GM23338 (cell line): ENCODE measurements around the gene UBA1. TPM values are rescaled to one million over a fixed set of nuclear protein-coding genes. Genes with fewer than 3 reads are reported as not detected.

Experiments
- ATAC-seq: fragments of 200-7000 bp; cut with Tn5 transposase; 3 replicates; pipeline ENCODE4 v1.9.1; 2020
- DNase-seq: peaks from one replicate; pipeline ENCODE4 v3.0.0-alpha.2; 2015; ENCODE audit warnings: low spot score
- H2AFZ ChIP-seq: fragments of 200-600 bp; sonication (generic); 2 replicates; pipeline ENCODE4 v1.8.0; 2016; ENCODE audit warnings: antibody characterized with exemption, mild to moderate bottlenecking, moderate library complexity
- H3F3A ChIP-seq: fragments of 200-600 bp; sonication (generic); replicated peaks from 2 replicates; pipeline ENCODE4 v1.8.0; 2017; ENCODE audit warnings: antibody characterized with exemption, mixed run types, low read depth
- H3K27ac ChIP-seq: fragments of 200-600 bp; sonication (generic); 2 replicates; pipeline ENCODE4 v1.6.1; 2016; ENCODE audit warnings: low read depth
- H3K27me3 ChIP-seq: fragments of 200-600 bp; sonication (generic); 2 replicates; pipeline ENCODE4 v1.8.0; 2016; ENCODE audit warnings: mild to moderate bottlenecking, mixed run types, moderate library complexity; ENCODE audit not compliant: insufficient read depth
- H3K36me3 ChIP-seq: fragments of 200-600 bp; sonication (generic); 2 replicates; pipeline ENCODE4 v1.8.0; 2016; ENCODE audit warnings: mild to moderate bottlenecking; ENCODE audit not compliant: insufficient read depth
- H3K4me1 ChIP-seq: fragments of 200-600 bp; sonication (generic); 2 replicates; pipeline ENCODE4 v1.8.0; 2016; ENCODE audit warnings: mild to moderate bottlenecking, moderate library complexity; ENCODE audit not compliant: insufficient read depth
- H3K4me2 ChIP-seq: fragments of 200-600 bp; sonication (generic); 2 replicates; pipeline ENCODE4 v1.7.1; 2017; ENCODE audit warnings: mixed run types
- H3K4me3 ChIP-seq: fragments of 200-600 bp; sonication (generic); 2 replicates; pipeline ENCODE4 v1.6.1; 2016; ENCODE audit warnings: mixed run types
- H3K79me2 ChIP-seq: fragments of 200-600 bp; sonication (generic); replicated peaks from 2 replicates; pipeline ENCODE4 v1.8.0; 2017; ENCODE audit warnings: mild to moderate bottlenecking; ENCODE audit not compliant: insufficient read depth
- H3K9me2 ChIP-seq: fragments of 200-600 bp; sonication (generic); 2 replicates; pipeline ENCODE4 v1.8.0; 2017; ENCODE audit not compliant: insufficient read depth
- H4K20me1 ChIP-seq: fragments of 200-600 bp; sonication (generic); replicated peaks from 2 replicates; pipeline ENCODE4 v1.8.0; 2017; ENCODE audit warnings: mild to moderate bottlenecking; ENCODE audit not compliant: insufficient read depth
- H3K27ac Mint-ChIP-seq: 2 replicates; pipeline ENCODE4 v1.8.0; 2020; ENCODE audit warnings: inconsistent platforms, mild to moderate bottlenecking, moderate library complexity, mixed read lengths
- H3K27me3 Mint-ChIP-seq: 3 replicates; pipeline ENCODE4 v1.8.0; 2022; ENCODE audit warnings: low read depth, mild to moderate bottlenecking, moderate library complexity, mixed read lengths, inconsistent platforms; ENCODE audit not compliant: insufficient read depth, poor library complexity
- H3K36me3 Mint-ChIP-seq: 3 replicates; pipeline ENCODE4 v1.8.0; 2021; ENCODE audit warnings: low read depth, mild to moderate bottlenecking, inconsistent platforms, moderate library complexity, mixed read lengths
- H3K4me1 Mint-ChIP-seq: 3 replicates; pipeline ENCODE4 v1.8.0; 2020; ENCODE audit warnings: mild to moderate bottlenecking, inconsistent platforms, mixed read lengths
- H3K4me3 Mint-ChIP-seq: 3 replicates; pipeline ENCODE4 v1.8.0; 2021; ENCODE audit warnings: moderate library complexity, mild to moderate bottlenecking, inconsistent platforms, mixed read lengths
- H3K9me3 Mint-ChIP-seq: 3 replicates; pipeline ENCODE4 v1.8.0; 2020; ENCODE audit warnings: moderate library complexity, mild to moderate bottlenecking, inconsistent platforms, mixed read lengths
- POLR2AphosphoS5 ChIP-seq: IDR thresholded peaks from 2 replicates; pipeline ENCODE4 v1.6.1; 2016; ENCODE audit warnings: antibody characterized with exemption, low read depth
- REST ChIP-seq: IDR thresholded peaks from one replicate; pipeline ENCODE4 v1.6.1; 2018; ENCODE audit warnings: antibody characterized with exemption; ENCODE audit not compliant: unreplicated experiment
- ZNF114 ChIP-seq: fragments of 250-450 bp; sonication (Bioruptor Pico); IDR thresholded peaks from 2 replicates; pipeline ENCODE4 v1.5.0; 2020; ENCODE audit warnings: mild to moderate bottlenecking, moderate library complexity
- polyA plus RNA-seq: library from polyadenylated mRNA; unstranded; fragments of >200 nt; fragmentation: Nextera tagmentation; extraction: Ambion mirVana; gene quantifications from 2 replicates; pipeline ENCODE4 v1.2.1, GENCODE V29; 2016
- total RNA-seq: library from RNA; depleted of rRNA; stranded (reverse); fragments of >200 nt; shearing (Covaris generic); gene quantifications from 2 replicates; pipeline ENCODE4 v1.2.3, GENCODE V29; 2014
- TF ChIP-seq, protein P1 (sequence below), 2 experiments: fragments of 200-600 bp in 1 of 2; sonication (generic) in 1 of 2; conservative IDR thresholded peaks; 2 replicates each; pipeline versions ENCODE4 v1.5.1 to v1.6.1; 2016 to 2017; ENCODE audit warnings: antibody characterized with exemption in 2 of 2, low read depth in 2 of 2, mild to moderate bottlenecking in 2 of 2, moderate library complexity in 1 of 2

Gene UBA1
- total and polyA plus RNA-seq, 2 experiments from 2014 or later = 104 to 377 TPM

DNA sequence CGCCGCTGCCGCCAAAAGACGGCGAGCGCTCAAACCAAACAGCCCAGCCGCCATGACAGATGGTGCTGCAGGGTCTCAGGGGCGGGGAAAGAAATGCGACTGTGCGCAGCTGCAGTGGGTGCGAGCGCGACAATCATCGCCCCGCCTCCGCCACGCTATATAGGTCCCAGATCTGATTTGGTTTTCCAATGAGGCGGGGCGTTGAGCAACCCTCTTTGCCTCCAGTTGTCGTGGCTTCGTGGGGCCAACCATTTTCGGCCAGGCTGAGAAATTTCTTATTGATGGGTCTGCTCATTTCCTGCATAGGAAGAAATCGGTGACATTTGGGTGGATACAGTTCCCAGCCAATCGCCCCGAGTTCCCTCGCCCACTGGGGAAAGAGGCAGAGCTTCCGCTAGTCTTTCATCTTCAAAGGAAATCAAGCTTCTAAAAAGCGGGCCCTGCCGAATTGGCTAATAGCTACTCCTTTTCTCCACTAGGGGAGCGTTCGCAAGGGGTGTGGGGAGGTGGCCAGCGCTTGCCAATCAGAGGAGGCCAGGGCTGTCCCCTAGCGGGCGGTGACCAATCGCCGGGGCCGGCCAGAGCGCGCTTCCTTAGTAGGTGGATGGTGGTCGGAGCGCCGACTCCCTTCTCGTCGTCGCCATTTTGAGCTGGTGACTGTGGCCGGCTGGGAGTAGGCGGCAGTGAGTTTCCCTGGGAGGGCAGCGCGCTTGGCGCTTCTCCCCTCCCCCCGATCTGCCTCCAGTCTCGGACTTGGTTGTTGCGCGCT lies 48.8 kb upstream of the UBA1 start, which contains the start of the genes NDUFB11 and RBM10:
TSS of gene NDUFB11 (minus strand) at position 77 of the 769 bp plus-strand sequence. CDS start at position 54, 23 bp downstream.
TSS of gene RBM10 (plus strand) at position 596 of the 769 bp plus-strand sequence. CDS start 2,261 bp downstream, outside the sequence.
- peaks cover 55% of the 10 kb centered on the region for H3K79me2 ChIP-seq
- H4K20me1 ChIP-seq = no peaks in the 10 kb centered on the region; the same call in 1 of the 2 replicates
- ATAC-seq (peak; percentile 95), DNase-seq (peak; percentile 95)
- H2AFZ ChIP-seq = no peak within 1 kb of the TSS
- H3K9me3 Mint-ChIP-seq = no peaks in the 10 kb centered on the region
- H3K27me3 ChIP-seq = no peaks in the 10 kb centered on the region
- no peaks in the 10 kb centered on the region for H3F3A ChIP-seq
- peak within 1 kb of the TSS; percentile 83 for H3K4me2 ChIP-seq
- H3K36me3 ChIP-seq = no peaks in the 10 kb centered on the region
- H3K27me3 Mint-ChIP-seq = peaks cover 13% of the 10 kb centered on the region
- H3K4me1 ChIP-seq = peaks cover 8% of the 10 kb centered on the region; the same call in 1 of the 2 replicates
- TF ChIP-seq, protein P1, sequence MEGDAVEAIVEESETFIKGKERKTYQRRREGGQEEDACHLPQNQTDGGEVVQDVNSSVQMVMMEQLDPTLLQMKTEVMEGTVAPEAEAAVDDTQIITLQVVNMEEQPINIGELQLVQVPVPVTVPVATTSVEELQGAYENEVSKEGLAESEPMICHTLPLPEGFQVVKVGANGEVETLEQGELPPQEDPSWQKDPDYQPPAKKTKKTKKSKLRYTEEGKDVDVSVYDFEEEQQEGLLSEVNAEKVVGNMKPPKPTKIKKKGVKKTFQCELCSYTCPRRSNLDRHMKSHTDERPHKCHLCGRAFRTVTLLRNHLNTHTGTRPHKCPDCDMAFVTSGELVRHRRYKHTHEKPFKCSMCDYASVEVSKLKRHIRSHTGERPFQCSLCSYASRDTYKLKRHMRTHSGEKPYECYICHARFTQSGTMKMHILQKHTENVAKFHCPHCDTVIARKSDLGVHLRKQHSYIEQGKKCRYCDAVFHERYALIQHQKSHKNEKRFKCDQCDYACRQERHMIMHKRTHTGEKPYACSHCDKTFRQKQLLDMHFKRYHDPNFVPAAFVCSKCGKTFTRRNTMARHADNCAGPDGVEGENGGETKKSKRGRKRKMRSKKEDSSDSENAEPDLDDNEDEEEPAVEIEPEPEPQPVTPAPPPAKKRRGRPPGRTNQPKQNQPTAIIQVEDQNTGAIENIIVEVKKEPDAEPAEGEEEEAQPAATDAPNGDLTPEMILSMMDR (conservative IDR thresholded peaks at IDR 0.05; ENCODE audit: low read depth in 2 of 2) = peak; percentile 45 to 53
- TF ChIP-seq REST (no peak), ZNF114 (CRISPR knock-in tag) (no peak), POLR2AphosphoS5 (peak; percentile 69)
- peaks cover 15% of the 10 kb centered on the region; the same call in 2 of the 3 replicates for H3K4me1 Mint-ChIP-seq
- peaks cover 28% of the 10 kb centered on the region for H3K36me3 Mint-ChIP-seq
- peak within 1 kb of the TSS; percentile 79 for H3K4me3 ChIP-seq
- peak within 1 kb of the TSS; percentile 93 for H3K27ac ChIP-seq
- H3K27ac Mint-ChIP-seq = peak within 1 kb of the TSS; percentile 99
- H3K9me2 ChIP-seq = no peaks in the 10 kb centered on the region
- H3K4me3 Mint-ChIP-seq = peak within 1 kb of the TSS; percentile 95

GRCh38 chrX:47145395-47146120 lies 48.1 kb upstream of the UBA1 start:
- ATAC-seq = peak; percentile 43
- no peaks in the 10 kb centered on the region for H3K9me3 Mint-ChIP-seq
- no peaks in the 10 kb centered on the region for H3K36me3 ChIP-seq
- H3F3A ChIP-seq = no peaks in the 10 kb centered on the region
- H3K9me2 ChIP-seq = no peaks in the 10 kb centered on the region
- no peak overlapping the region for H2AFZ ChIP-seq
- H4K20me1 ChIP-seq = no peaks in the 10 kb centered on the region; the same call in 1 of the 2 replicates
- peak overlapping the region; percentile 79 for H3K4me3 ChIP-seq
- H3K27me3 Mint-ChIP-seq = peaks cover 12% of the 10 kb centered on the region
- H3K4me1 Mint-ChIP-seq = peaks cover 15% of the 10 kb centered on the region; the same call in 2 of the 3 replicates
- peak overlapping the region; percentile 95 for H3K4me3 Mint-ChIP-seq
- H3K4me2 ChIP-seq = peak overlapping the region; percentile 83
- peaks cover 63% of the 10 kb centered on the region for H3K79me2 ChIP-seq
- H3K36me3 Mint-ChIP-seq = peaks cover 28% of the 10 kb centered on the region
- no peak for DNase-seq
- H3K27ac ChIP-seq = peak overlapping the region; percentile 81; the same call in 1 of the 2 replicates
- TF ChIP-seq ZNF114 (CRISPR knock-in tag) = no peak
- H3K27me3 ChIP-seq = no peaks in the 10 kb centered on the region
- H3K27ac Mint-ChIP-seq = peak overlapping the region; percentile 99
- peaks cover 8% of the 10 kb centered on the region; the same call in 1 of the 2 replicates for H3K4me1 ChIP-seq
